ENCODE measurements around the gene ITFG1.
"Not testable (repeated sequence)": the region's sequence is repeated elsewhere in the genome, so short reads cannot be mapped to it uniquely, and the experiment has no call there.

Gene ITFG1

DNA sequence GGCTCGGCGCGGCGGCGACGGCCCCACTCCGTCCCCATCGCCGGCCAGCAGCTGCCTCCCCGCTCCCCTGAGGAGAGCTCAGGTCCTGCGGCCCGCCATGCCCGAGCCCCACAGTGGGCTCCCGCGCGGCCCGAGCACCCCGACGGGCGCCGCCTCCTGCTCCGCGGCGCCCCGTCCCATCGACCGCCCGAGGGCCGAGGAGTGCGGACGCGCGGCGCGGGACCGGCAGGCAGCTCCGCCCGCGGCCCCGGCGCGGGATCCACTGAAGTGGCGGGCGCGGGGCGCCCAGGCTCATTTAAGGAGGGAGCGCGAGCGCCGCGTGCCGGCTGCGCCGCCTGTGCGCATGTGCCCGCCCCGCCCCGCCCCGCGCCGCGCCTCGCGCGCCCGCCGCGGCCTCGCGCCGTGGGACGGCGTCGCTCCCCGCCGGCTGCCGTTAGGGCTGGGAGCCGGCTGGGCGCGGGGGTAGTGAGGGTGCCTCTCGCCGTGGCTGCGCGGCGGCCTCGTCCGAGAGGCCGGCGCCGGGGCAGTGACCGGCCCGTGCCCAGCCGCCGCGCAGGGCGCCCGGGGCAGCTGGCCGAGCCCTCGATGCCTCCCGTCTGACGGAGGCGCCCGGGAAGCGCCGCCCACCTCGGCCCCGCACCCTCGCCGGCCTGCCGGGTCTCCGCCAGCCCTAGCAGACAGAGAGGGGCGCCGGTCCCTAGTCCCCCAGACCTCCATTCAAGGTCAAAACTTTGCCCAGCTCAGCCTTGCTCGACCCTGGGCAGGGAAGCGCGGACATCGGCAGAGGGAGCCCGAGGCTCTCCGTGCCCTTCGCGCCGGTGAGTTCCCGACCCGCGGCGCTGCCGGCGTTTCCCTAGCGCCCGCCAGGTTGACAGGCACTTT is 316.9 kb downstream of the ITFG1 start, which contains the start of gene NETO2:
Gene NETO2, minus strand, starts transcription at position 269 of the 882 bp plus-strand sequence. CDS start 333 bp downstream, outside the sequence.
- peak; percentile 60 for DNase-seq

DNA sequence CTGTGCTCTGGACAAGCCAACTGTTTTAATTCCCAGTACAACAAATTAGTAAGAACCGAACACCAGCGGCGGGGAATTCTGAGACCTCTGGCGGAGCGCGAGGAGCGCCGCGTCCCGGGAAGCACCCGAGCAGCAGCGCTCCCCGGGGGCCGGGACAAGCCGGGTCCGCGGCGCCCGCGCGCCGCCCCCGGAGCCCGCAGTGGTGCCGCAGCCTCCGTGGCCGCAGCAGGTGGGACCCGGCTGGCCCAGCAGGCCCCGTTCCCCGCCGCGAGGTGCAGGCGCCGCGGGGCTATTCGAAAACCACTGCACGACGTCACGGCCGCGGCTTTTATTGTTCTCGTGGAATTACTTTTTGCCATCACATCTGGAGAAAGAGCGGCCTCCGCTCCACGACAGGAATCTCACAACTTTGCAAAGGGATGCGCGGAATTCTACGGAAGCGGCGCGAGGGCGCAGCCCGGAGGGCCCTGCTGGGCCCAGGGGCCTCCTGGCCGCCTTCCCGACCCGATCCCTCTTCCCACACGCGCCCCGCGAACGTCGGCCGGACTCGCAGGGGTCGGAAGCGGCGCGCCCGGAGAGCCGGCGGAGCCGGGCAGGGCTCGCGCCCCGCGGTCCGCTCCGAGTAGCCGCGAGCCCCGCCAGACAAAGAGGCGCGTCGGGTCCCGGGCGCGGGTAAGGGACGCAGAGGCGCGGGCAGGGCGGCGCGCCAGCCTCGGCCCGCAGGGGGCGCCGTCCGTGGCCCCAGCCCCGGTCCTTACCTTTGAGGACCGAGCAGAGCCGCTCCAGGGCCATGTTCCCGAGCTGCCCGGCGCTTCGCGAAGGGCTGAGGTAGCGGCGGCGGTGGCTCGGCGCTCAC is 317.8 kb downstream of the ITFG1 start:
- peak; percentile 66 for DNase-seq

DNA sequence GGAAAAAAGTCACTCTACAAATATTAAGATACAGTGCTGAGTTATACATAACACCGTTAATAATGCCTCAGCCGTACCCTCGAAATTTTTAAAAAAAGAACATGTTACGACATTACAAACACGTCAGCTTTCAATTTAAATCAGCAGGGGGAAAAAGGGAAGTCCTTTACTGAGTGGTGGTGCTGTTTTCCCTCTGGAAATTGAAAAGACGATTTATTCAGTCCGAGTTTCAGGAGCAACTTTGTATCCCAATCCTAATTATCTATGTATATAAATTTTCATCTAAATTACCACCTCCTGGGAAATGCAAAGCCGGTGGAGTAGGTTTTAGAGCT is 318.4 kb downstream of the ITFG1 start:
- DNase-seq = no peak

DNA sequence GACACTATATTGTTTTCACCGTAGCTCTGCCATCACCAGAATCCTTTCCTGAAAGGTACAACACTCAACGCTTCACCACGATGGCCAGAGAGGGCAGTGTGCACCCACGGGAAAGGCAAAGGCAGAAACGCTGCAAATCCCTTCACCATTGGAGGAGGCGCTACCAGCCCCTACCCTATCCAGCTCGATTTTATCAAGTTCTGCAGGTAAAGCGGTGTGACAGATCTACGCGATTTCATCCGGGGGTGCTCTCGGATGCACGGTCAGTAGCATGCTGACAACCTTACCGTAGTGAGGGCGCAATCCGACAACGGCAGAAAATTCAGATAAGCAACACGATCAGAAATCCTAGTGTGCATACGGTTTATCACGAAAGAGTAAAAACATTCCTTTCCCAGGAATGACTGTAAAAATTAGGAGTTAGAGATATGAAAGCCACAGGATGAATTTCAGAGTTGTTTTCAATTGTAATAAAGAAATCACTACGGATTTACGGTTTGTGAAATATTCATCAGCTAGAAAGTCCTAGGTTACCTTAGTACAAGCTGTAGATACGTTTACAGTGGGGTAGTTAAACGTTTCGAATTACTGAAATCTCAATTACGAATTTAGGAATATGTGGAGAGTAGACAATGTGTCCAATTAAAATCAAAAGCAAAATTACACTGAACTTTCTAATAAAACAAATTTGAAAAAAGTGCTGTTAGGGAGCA is 318.9 kb downstream of the ITFG1 start:
- peak; percentile 87 for DNase-seq

DNA sequence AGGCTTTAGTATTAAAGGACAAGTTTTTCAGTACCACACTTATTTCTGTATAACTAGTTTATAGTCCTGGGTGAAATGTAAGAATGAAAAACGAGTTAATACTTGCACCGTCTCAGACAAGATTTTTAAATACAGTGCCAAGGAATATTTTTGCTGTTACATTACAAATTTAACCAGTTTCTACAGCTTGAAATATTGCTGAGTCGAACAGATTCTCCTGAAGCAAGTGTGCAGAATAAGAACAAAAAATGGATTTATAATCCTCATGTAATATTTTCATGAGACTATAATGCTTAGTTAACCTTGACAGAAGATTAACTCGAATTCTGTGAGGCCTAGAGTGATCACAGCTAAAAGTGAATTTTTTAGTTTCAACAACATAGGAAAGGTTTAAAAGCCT is 320.2 kb downstream of the ITFG1 start:
- DNase-seq = no peak

DNA sequence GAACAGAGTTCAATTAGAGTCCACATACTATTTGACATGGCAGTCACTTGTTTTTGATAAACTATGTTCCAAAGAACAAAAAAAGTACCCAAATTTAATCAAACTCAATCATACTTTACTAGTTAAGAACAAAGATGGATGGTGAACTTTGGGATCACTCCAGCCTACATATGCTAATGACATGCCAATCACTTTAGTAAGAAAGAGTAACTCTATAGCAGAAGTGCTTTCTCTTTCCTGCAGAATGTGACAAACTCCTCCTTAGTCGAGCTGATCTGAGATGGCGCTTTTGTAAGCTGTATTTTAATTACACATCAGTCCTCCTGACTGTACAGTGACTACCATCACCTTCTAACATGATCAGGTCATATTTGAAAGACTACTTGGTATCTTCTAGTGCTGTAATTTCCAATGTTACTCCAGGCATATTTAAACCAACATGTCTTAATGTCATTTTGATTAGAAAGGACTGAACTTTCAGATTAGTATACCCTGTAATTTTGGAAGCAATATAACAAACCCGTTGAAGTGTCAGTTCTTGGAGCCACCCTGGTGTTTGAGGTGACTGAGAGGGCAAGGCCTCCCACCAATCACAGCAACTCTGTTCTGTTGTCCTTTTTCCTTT is 321.2 kb downstream of the ITFG1 start:
- no peak for DNase-seq

DNA sequence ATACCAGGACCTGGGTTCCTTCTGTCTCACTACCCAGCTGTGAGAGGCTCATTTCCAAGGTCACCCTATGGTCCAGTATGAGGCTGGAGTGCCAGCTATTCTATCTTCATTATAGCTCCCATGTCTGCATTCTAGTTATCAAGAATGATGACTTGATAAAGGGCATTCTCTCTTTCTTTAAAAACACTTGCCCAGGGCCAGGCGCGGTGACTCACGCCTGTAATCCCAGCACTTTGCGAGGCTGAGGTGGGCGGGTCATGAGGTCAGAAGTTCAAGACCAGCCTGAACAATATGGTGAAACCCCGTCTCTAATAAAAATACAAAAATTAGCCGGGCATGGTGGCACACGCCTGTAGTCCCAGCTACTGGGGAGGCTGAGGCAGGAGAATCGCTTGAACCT is 322.9 kb downstream of the ITFG1 start:
- DNase-seq = not testable (repeated sequence)

DNA sequence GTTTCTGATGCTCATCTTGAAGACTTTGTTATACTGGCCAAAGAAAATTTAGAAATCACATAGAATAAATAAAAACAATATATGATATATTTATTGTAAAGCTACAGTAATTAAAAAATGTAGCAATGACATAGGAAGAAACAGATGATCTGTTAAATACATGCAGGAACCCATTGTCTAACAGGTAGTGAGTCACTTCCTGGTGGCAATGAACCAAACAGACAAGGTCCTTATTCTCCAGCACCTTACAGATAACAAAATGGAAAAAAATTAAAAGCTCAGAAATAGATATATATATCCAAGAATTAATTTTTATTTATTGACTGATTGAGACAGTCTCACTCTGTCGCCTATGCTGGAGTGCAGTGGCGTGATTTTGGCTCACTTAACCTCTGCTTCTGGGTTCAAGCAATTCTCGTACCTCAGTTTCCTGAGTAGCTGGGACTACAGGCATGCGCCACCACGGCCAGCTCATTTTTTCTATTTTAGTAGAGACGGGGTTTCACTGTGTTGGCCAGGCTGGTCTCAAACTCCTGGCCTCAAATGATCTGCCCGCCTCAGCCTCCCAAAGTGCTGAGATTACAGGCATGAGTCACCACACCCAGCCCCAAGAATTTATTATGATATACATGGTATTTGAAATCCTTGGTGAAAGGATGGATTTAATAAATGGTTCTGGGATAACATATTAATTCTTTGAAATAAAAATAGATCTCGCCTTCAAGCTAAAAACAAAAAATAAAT is 324.6 kb downstream of the ITFG1 start:
- no peak for DNase-seq

DNA sequence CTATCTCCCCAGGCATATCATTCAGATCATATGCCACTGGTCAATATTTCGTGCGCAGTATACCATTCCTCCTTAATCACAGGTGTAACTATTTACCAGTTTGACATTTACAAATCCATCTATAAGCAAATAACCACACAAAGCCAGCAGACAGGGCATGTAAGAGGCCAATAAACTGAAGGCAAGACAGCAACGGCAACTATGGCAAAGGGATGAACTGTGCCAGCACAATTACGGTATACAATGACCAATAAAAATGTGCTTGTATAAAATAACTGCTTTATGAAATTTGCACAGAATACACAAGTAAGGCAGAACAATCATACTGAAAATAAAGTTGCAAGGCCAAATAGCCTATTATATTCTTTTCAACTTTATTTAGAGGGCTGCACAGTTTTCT is 326.3 kb downstream of the ITFG1 start:
- DNase-seq = no peak

DNA sequence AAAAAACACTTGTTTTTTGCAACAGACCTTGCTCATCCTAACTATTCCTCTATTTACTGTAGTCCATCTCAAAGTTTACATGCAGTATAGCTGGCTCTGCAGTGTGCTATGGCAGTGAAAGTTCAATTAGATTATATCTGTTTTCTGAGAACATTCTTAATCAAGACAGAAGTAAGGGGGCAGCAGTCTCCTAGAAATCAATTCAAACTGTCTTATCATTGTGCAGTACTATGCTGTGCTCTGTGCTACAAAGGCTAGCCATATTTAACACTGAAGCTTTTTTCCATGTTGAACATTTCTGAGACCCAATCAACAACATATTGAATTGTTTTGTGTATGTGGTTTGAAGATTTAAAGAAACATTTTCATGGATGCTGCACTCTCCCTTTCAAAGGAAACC is 328.6 kb downstream of the ITFG1 start:
- no peak for DNase-seq

DNA sequence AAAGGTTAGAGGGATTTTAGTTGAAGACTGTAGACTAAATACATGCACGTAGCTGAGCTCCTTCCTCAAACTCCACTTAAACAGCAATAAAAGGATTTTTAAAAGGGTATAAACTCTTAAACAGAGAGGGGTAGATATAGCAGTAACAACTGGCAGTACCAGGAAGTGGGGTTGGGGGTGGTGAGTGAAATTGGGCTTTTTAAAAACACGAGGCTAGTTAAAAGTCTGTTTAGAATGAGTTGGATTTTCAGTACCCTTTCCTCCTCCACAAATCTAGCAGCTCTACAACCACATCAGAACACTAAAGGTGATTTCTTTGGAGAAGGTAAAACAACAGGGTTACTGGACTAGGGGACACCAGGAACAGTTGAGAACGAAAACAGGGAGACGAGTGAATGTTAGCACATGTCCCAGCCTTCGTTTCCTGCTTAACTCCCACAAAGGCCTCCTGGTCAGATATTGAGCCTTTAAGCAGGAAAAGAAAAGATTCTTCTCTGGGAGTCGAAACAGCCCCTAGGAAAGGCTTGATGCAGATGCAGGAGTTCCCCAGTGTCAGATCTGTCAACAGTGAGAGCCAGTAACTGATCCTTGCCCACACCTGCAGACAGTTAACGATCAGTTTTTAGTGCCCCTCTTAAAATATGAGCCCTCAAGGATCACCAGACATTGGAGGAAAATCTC is 331.0 kb downstream of the ITFG1 start:
- no peak for DNase-seq

DNA sequence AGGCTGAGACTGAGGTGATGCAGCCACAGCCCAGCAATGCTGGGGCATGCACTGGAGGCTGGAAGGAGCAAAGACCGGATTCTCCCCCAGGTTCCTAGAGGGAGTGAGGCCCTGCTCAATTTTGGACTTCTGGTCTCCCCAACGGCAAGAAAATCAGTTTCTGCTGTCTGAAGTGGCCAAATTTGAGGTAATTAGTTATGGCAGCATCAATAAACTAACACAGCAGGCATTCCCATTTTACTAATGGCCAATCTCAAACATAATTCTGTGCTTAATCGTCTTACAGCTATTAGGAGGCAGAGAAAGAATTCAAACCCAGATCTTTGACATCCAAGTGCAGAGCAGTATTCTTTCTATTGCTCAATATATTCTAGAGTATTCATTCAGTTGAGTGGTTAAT is 333.3 kb downstream of the ITFG1 start:
- no peak for DNase-seq

DNA sequence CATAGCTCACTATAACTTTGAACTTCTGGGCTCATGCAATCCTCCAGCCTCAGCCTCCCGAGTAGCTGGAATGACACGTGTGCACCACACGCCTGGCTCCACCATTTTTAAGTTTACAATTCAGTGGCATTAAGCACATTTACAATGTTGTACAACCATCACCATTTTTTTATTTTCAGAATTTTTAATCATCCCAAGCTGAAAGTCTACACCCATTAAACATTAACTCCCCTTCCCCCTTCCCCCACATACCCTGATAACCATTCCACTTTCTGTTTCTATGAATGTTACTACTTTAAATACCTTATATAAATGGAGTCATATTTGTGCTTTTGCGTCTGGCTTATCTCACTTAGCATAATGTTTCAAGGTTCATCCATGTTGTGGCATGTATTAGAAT is 335.1 kb downstream of the ITFG1 start:
- DNase-seq = no peak

DNA sequence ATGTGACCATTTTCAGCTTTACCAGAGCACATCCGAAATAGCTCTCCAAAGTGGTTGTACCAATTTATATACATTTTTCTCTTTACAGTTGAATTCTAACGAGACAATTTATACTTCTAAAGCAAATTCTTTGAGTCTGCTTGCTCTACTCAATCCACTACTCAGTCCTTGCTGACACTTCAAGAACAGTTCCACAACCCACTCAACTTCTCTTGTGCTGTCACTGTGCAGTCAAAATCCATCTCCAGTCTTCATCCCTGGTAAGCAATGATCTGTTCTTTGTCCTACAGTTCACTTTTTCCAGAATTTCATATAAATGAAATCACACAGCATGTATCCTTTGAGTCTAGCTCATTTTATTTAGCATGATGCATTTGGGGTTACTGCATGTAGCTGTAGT is 347.7 kb downstream of the ITFG1 start:
- no peak for DNase-seq

DNA sequence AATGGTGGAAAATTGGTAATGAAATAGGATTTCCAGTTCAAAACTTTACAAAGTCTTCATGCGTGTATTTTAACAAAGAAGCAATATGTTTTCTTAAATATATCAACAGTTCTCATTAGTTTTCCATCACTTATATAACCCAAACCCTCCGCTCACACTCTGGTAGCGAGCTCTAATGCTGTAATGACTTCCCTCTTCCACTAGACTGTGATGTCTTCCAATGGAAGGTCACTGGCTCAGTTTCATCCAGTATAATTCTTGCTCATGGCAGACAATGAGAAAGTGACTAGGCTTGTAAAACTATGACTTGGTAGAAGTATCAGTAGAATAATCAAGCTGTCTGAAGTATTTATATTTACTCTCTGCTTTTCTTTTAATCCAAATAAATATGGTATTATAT is 349.9 kb downstream of the ITFG1 start:
- no peak for DNase-seq

DNA sequence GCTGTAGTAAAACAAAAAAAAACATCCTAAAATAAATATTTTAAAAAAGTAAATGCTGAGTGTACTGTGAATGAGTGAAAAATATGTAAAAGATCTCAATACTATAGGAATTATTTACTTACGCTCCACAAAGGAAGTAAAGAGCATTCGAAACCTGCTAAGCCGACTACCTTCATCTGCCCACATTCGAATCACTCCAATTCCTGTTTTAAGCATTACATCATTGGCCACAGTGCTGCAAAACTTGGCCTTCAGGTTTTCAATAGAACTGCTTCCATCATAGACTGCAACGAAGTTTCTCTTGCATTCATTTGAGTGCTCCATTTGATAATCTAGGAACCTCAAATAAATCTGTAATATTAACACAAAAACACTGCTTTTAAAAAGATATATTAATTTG is 351.5 kb downstream of the ITFG1 start:
- no peak for DNase-seq
